Prostate gland (tissue), 2 donors: ENCODE measurements around the gene DSG2. TPM values are rescaled to one million over a fixed set of nuclear protein-coding genes. Genes with fewer than 3 reads are reported as not detected.

Source experiments
- DNase-seq: peaks from one replicate; pipeline ENCODE4 v3.0.0-alpha.2; 2019; ENCODE audit warnings: low spot score
- H3K27ac ChIP-seq, 2 donors: fragments of 200-600 bp; sonication (generic); 2 replicates each; pipeline ENCODE4 v1.5.1; 2017 to 2019
- H3K27me3 ChIP-seq: fragments of 200-600 bp; sonication (generic); replicated peaks from 2 replicates; pipeline ENCODE4 v1.5.1; 2019; ENCODE audit not compliant: insufficient read depth
- H3K36me3 ChIP-seq, 2 donors: fragments of 200-600 bp; sonication (generic); 1 replicate in 1 of 2; 2 replicates in 1 of 2; pipeline versions ENCODE4 v1.5.1 to v1.8.1; 2017 to 2019
- H3K4me1 ChIP-seq: fragments of 200-600 bp; sonication (generic); replicated peaks from 2 replicates; pipeline ENCODE4 v1.5.1; 2019
- H3K4me3 ChIP-seq, 2 donors: fragments of 200-600 bp; sonication (generic); 2 replicates each; pipeline ENCODE4 v1.5.1; 2017 to 2019
- H3K9me3 ChIP-seq: fragments of 200-600 bp; sonication (generic); 2 replicates; pipeline ENCODE4 v1.5.1; 2017
- CTCF ChIP-seq, 4 experiments: fragments of 200-600 bp in 2 of 4; fragments of 450-650 bp in 2 of 4; sonication (generic) in 2 of 4; IDR thresholded peaks; 1 replicate in 3 of 4; 2 replicates in 1 of 4; pipeline ENCODE4 v1.5.1; 2016 to 2019; ENCODE audit warnings: antibody characterized with exemption in 4 of 4, mild to moderate bottlenecking in 2 of 4, moderate library complexity in 2 of 4
- POLR2A ChIP-seq: fragments of 450-650 bp; IDR thresholded peaks from one replicate; pipeline ENCODE4 v1.6.1; 2016; ENCODE audit warnings: antibody characterized with exemption, mild to moderate bottlenecking
- POLR2AphosphoS5 ChIP-seq: sonication (generic); formaldehyde crosslinking; IDR thresholded peaks from one replicate; pipeline ENCODE4 v1.6.1; 2017; ENCODE audit warnings: antibody characterized with exemption
- WGBS: methylation state at CpG from one replicate; pipeline ENCODE4 v1.1.5; 2018; 5-methylcytosine and 5-hydroxymethylcytosine counted together
- intact Hi-C: fragments of 100-400 bp; cut with DNase I; formaldehyde crosslinking; loops from one replicate; pipeline ENCODE4 v1.14.2; 2022
- total RNA-seq, 2 donors: library from RNA; depleted of rRNA; stranded (reverse); fragments of >200 nt; gene quantifications; one replicate each; pipeline ENCODE4 v1.1.0, GENCODE V29; 2016

DSG2 gene
- total RNA-seq, 2 donors from 2014 or later: 19.5 to 63.2 TPM

GRCh38 chr18:31574359-31574758, 76.4 kb downstream of the DSG2 start:
- 86% methylated on average over 1 of the region's 1 CpG for WGBS
- no peak for DNase-seq
- no peak overlapping the region for H3K27ac ChIP-seq
- intact Hi-C loops: no loop called here
- H3K36me3 ChIP-seq: no peaks in the 10 kb centered on the region
- H3K4me1 ChIP-seq: no peaks in the 10 kb centered on the region
- TF ChIP-seq CTCF (IDR thresholded peaks at IDR 0.05): no peak
- no peak for TF ChIP-seq POLR2AphosphoS5
- no peak for TF ChIP-seq POLR2A
- no peaks in the 10 kb centered on the region for H3K27me3 ChIP-seq
- no peak overlapping the region for H3K4me3 ChIP-seq
- H3K9me3 ChIP-seq: no peaks in the 10 kb centered on the region

- no peaks in the 10 kb centered on the region for H3K36me3 ChIP-seq
- TF ChIP-seq POLR2A (no peak), POLR2AphosphoS5 (no peak), CTCF (IDR thresholded peaks at IDR 0.05) (no peak)
- WGBS: 64% methylated on average over 3 of the region's 3 CpGs
- no peak for DNase-seq
- no peak overlapping the region for H3K4me3 ChIP-seq
- H3K4me1 ChIP-seq: no peaks in the 10 kb centered on the region
- H3K27ac ChIP-seq: no peak overlapping the region
- H3K27me3 ChIP-seq: no peaks in the 10 kb centered on the region
- intact Hi-C loops: no loop called here
- no peaks in the 10 kb centered on the region for H3K9me3 ChIP-seq
Observed at GRCh38 chr18:31575515-31576257, 77.7 kb downstream of the DSG2 start.

- no peak for TF ChIP-seq POLR2AphosphoS5
- TF ChIP-seq POLR2A: no peak
- no peak for TF ChIP-seq CTCF (IDR thresholded peaks at IDR 0.05)
- Histone ChIP-seq H3K27me3 (no peaks in the 10 kb centered on the region), H3K4me3 (no peak overlapping the region), H3K4me1 (no peaks in the 10 kb centered on the region), H3K36me3 (no peaks in the 10 kb centered on the region), H3K27ac (no peak overlapping the region), H3K9me3 (no peaks in the 10 kb centered on the region)
- no peak for DNase-seq
- intact Hi-C loops: no loop called here
- 70% methylated on average over 4 of the region's 4 CpGs for whole genome bisulfite sequencing
Observed at GRCh38 chr18:31576670-31577069, 78.7 kb downstream of the DSG2 start.

GRCh38 chr18:31577195-31577594, 79.2 kb downstream of the DSG2 start:
- TF ChIP-seq POLR2A (no peak), POLR2AphosphoS5 (no peak), CTCF (IDR thresholded peaks at IDR 0.05) (no peak)
- WGBS: 97% methylated on average over 1 of the region's 1 CpG
- no peak overlapping the region for H3K4me3 ChIP-seq

GRCh38 chr18:31578126-31578525, 80.1 kb downstream of the DSG2 start:
- Histone ChIP-seq H3K4me1 (no peaks in the 10 kb centered on the region), H3K36me3 (no peaks in the 10 kb centered on the region), H3K27ac (no peak overlapping the region), H3K4me3 (no peak overlapping the region), H3K9me3 (no peaks in the 10 kb centered on the region), H3K27me3 (no peaks in the 10 kb centered on the region)
- TF ChIP-seq POLR2A: no peak
- TF ChIP-seq CTCF (IDR thresholded peaks at IDR 0.05): no peak
- no peak for TF ChIP-seq POLR2AphosphoS5
- no peak for DNase-seq
- intact Hi-C loops: no loop called here
- WGBS: 97% methylated on average over 4 of the region's 4 CpGs

More at GRCh38 chr18:31577195-31577594, 79.2 kb downstream of the DSG2 start:
- Histone ChIP-seq H3K9me3 (no peaks in the 10 kb centered on the region), H3K36me3 (no peaks in the 10 kb centered on the region), H3K27me3 (no peaks in the 10 kb centered on the region), H3K4me1 (no peaks in the 10 kb centered on the region), H3K27ac (no peak overlapping the region)
- no peak for DNase-seq
- intact Hi-C loops: no loop called here
